Measurements from ENCODE around the gene RASGRF2. TPM values are rescaled to one million over a fixed set of nuclear protein-coding genes. Genes with fewer than 3 reads are reported as not detected.
"Not testable (repeated sequence)": the region's sequence is repeated elsewhere in the genome, so short reads cannot be mapped to it uniquely, and the experiment has no call there.

Gene RASGRF2
- polyA plus RNA-seq, 2 of the 4 experiments (the other 2 are of a cell fraction) = 1.4 to 2.1 TPM

DNA sequence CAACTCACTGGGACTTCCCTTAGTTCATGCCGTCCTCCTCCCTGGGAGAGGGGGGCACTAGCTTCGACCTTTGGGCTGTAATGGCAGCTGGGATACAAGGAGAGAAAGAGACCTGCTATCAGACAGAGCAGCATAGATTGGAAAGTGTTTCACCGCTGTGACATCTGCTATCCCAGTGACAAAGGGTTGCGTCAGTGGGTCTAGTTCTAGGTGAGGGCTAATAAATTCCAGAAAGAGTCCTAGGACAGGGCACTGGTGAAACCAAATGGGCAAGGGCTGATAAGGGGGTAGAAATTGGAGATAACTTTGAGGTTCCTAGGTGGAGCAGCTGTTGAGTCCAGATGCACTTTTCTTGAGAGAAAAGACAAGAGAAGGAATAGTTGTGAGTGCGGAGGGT lies 62.5 kb downstream of the RASGRF2 start:
- WGBS (ENCODE audit: missing lambda C conversion rate) = 55% methylated on average over 5 of the region's 5 CpGs
- peaks cover 7% of the 10 kb centered on the region; the same call in 2 of the 3 replicates for H3K4me1 ChIP-seq
- ATAC-seq = no peak
- no peak overlapping the region for H3K4me2 ChIP-seq
- no peak for TF ChIP-seq ZNF302 (CRISPR knock-in tag; IDR thresholded peaks at IDR 0.05)
- TF ChIP-seq NPAS2 (CRISPR knock-in tag; IDR thresholded peaks at IDR 0.05; ENCODE audit: borderline replicate concordance) = no peak
- TF ChIP-seq FOSB (CRISPR knock-in tag; IDR thresholded peaks at IDR 0.05) = no peak
- no peak for TF ChIP-seq RARB (CRISPR knock-in tag; IDR thresholded peaks at IDR 0.05)
- no peak for TF ChIP-seq CHD4 (IDR thresholded peaks at IDR 0.05; ENCODE audit: borderline replicate concordance)
- TF ChIP-seq CBX2 (IDR thresholded peaks at IDR 0.05; ENCODE audit: borderline replicate concordance, low read depth) = no peak
- no peak for TF ChIP-seq CBX8 (IDR thresholded peaks at IDR 0.05)
- no peak for TF ChIP-seq GATA3 (IDR thresholded peaks at IDR 0.05; ENCODE audit: borderline replicate concordance)
- TF ChIP-seq POLR2AphosphoS2 (conservative IDR thresholded peaks at IDR 0.05; ENCODE audit: low read length) = no peak
- no peak for TF ChIP-seq KDM1A (IDR thresholded peaks at IDR 0.05; ENCODE audit: low read depth)
- POLR2A ChIA-PET = no interaction called here
- CTCF ChIA-PET = interaction anchor here (1.5 kb wide), 1 partner anchor 12 kb away, joined by 5 read pairs; no protein-coding TSS in a partner anchor
- H3K9me3 ChIP-seq = no peaks in the 10 kb centered on the region
- H3K27ac ChIP-seq = no peak overlapping the region
- H3K4me3 ChIP-seq = no peak overlapping the region
- no peak for FAIRE-seq
- DNase-seq (ENCODE audit: low read depth in 1 of 2, low spot score in 1 of 2) = no peak

DNA sequence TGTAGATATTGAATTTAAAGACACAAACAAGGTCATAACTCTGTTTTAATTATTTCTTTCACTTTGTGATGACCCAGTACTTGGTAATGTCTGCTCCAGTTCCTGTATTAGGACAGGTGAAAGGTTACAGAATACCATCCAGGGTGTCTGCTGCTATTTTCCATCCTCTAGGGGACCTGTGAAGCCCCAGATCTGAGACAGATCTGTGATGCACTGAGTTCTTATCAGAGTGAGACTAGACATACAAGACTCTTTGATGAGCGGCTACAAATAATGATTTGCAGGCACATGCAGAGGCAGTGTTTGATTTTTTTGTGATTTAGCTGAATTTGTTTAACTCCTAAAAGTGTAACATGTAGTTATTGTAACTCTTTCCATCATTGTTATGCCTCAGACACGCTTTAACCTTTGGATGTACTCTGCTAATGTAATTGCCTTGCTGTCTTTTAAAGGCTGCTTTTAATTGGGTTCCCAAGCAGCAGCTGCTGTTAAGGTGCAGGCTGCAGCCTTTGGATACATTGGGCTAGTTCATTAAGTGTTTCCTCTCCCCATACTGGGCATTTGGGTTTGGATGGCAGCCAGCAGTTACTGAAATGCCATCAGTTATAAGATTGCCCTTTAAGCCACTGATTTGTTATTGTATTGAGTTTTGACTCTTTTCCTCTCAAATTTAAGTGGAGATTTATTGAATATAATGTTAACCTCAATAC lies 63.3 kb downstream of the RASGRF2 start:
- FAIRE-seq = no peak
- TF ChIP-seq EHMT2 (IDR thresholded peaks at IDR 0.05; ENCODE audit: low read depth) (no peak), FOSB (CRISPR knock-in tag; IDR thresholded peaks at IDR 0.05) (no peak), MYC (IDR thresholded peaks at IDR 0.05; ENCODE audit: borderline replicate concordance, low read length) (no peak), BHLHE40 (IDR thresholded peaks at IDR 0.05; ENCODE audit: low read depth, low read length) (no peak), ZSCAN20 (CRISPR knock-in tag; IDR thresholded peaks at IDR 0.05) (no peak), KDM5A (IDR thresholded peaks at IDR 0.05) (no peak), NFE2L2 (conservative IDR thresholded peaks at IDR 0.05; ENCODE audit: low read length) (no peak), GATA3 (IDR thresholded peaks at IDR 0.05; ENCODE audit: borderline replicate concordance) (no peak)
- TF ChIP-seq, protein P1, sequence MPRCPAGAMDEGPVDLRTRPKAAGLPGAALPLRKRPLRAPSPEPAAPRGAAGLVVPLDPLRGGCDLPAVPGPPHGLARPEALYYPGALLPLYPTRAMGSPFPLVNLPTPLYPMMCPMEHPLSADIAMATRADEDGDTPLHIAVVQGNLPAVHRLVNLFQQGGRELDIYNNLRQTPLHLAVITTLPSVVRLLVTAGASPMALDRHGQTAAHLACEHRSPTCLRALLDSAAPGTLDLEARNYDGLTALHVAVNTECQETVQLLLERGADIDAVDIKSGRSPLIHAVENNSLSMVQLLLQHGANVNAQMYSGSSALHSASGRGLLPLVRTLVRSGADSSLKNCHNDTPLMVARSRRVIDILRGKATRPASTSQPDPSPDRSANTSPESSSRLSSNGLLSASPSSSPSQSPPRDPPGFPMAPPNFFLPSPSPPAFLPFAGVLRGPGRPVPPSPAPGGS (IDR thresholded peaks at IDR 0.05) = no peak
- H3K4me2 ChIP-seq = no peak overlapping the region
- ChIA-PET CTCF (interaction anchor here (1.5 kb wide), 1 partner anchor 13 kb away, joined by 5 read pairs; no protein-coding TSS in a partner anchor), POLR2A (no interaction called here)
- peaks cover 7% of the 10 kb centered on the region; the same call in 2 of the 3 replicates for H3K4me1 ChIP-seq
- H3K4me3 ChIP-seq = no peak overlapping the region
- peak in 1 of 2 experiments; percentile 56; a peak in 2 of 6 replicates for ATAC-seq
- WGBS (ENCODE audit: missing lambda C conversion rate) = 67% methylated on average over 2 of the region's 2 CpGs
- DNase-seq (ENCODE audit: low read depth in 1 of 2, low spot score in 1 of 2) = no peak
- no peaks in the 10 kb centered on the region for H3K9me3 ChIP-seq
- no peak overlapping the region for H3K27ac ChIP-seq

DNA sequence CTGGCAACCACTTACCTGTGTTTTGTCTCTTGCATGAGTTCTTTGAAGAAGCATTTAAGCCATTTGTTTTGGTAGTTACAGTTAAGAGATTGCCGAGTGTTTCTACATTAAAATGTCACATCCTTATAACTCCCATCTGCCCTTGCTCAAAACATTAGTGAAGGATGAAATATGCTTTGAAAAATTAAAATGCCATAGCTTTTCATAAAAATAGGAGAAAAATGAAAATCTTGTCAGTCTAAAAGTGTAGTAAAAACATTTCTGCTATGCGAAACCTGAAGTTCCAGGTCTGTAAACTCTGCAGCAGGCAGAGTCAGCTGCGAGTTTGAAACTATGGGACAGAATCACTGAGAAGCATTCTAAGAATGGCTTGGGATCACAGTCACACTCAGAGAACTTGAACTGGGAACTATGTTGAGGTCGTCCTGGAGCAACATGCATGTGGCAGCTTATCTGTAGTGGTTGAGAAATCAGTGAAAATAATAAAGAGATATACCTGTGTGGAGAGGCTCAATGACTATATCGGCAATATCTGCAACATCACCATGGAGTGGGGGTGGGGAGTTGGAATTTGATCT lies 67.4 kb downstream of the RASGRF2 start:
- no peak overlapping the region for H3K4me3 ChIP-seq
- H3K9me3 ChIP-seq = no peaks in the 10 kb centered on the region
- 55% methylated on average over 5 of the region's 5 CpGs for WGBS (ENCODE audit: missing lambda C conversion rate)
- no peaks in the 10 kb centered on the region for H3K4me1 ChIP-seq
- no peak overlapping the region for H3K27ac ChIP-seq
- no peak for DNase-seq (ENCODE audit: low read depth in 1 of 2, low spot score in 1 of 2)
- POLR2A ChIA-PET = no interaction called here
- no peak overlapping the region for H3K4me2 ChIP-seq
- CTCF ChIA-PET = interaction anchor here (0.6 to 1.4 kb wide), 3 partner anchors 67 to 227 kb away, joined by 3 to 6 read pairs (median 5); no protein-coding TSS in a partner anchor
- TF ChIP-seq CHD4 (IDR thresholded peaks at IDR 0.05; ENCODE audit: borderline replicate concordance) = no peak
- no peak for TF ChIP-seq TFCP2L1 (CRISPR knock-in tag; IDR thresholded peaks at IDR 0.05)
- TF ChIP-seq KDM1A (IDR thresholded peaks at IDR 0.05; ENCODE audit: low read depth) = no peak
- no peak for TF ChIP-seq MAZ (IDR thresholded peaks at IDR 0.05; ENCODE audit: borderline replicate concordance, low read depth, low read length)
- TF ChIP-seq, protein P2, sequence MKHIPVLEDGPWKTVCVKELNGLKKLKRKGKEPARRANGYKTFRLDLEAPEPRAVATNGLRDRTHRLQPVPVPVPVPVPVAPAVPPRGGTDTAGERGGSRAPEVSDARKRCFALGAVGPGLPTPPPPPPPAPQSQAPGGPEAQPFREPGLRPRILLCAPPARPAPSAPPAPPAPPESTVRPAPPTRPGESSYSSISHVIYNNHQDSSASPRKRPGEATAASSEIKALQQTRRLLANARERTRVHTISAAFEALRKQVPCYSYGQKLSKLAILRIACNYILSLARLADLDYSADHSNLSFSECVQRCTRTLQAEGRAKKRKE (CRISPR knock-in tag; IDR thresholded peaks at IDR 0.05; ENCODE audit: low read depth) = no peak
- no peak for TF ChIP-seq CBX8 (IDR thresholded peaks at IDR 0.05)
- no peak for TF ChIP-seq RARB (CRISPR knock-in tag; IDR thresholded peaks at IDR 0.05)
- ATAC-seq = no peak
- no peak for FAIRE-seq

DNA sequence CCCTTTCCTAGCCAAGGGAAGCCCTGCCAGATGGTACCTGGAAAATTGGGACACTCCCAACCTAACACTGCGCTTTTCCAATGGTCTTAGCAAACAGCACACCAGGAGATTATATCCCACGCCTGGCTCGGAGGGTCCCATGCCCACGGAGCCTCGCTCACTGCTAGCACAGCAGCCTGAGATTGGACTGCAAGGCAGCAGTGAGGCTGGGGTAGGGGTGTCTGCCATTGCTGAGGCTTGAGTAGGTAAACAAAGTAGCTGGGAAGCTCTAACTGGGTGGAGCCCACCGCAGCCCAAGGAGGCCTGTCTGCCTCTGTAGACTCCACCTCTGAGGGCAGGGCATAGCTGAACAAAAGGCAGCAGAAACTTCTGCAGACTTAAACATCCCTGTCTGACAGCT lies 68.7 kb downstream of the RASGRF2 start:
- FAIRE-seq, POLR2A ChIA-PET, CTCF ChIA-PET: not testable (repeated sequence)

DNA sequence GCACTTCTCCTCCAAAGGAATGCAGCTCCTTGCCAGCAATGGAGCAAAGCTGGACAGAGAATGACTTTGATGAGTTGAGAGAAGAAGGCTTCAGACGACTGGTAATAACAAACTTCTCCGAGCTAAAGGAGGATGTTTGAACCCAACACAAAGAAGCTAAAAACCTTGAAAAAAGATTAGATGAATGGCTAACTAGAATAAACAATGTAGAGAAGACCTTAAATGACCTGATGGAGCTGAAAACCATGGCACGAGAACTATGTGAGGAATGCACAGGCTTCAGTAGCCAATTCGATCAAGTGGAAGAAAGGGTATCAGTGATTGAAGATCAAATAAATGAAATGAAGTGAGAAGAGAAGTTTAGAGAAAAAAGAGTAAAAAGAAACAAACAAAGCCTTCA lies 69.6 kb downstream of the RASGRF2 start:
- H3K4me3 ChIP-seq; H3K9me3 ChIP-seq; ATAC-seq; POLR2A ChIA-PET; H3K4me2 ChIP-seq; FAIRE-seq; CTCF ChIA-PET; DNase-seq (ENCODE audit: low read depth in 1 of 2, low spot score in 1 of 2); H3K4me1 ChIP-seq; H3K27ac ChIP-seq: not testable (repeated sequence)
- WGBS (ENCODE audit: missing lambda C conversion rate) = 44% methylated on average over 4 of the region's 4 CpGs

More for the DNA sequence above, 68.7 kb downstream of the RASGRF2 start:
- not testable (repeated sequence) for H3K9me3 ChIP-seq; DNase-seq (ENCODE audit: low read depth in 1 of 2, low spot score in 1 of 2); H3K27ac ChIP-seq; ATAC-seq; H3K4me1 ChIP-seq; H3K4me3 ChIP-seq; H3K4me2 ChIP-seq
- 55% methylated on average over 4 of the region's 6 CpGs for WGBS (ENCODE audit: missing lambda C conversion rate)

All from A549 (cell line).